Regular cardiac myocyte (primary cell): Measurements from ENCODE around the gene SRGN. TPM values are rescaled to one million over a fixed set of nuclear protein-coding genes. Genes with fewer than 3 reads are reported as not detected.

Experiments
- total RNA-seq: library from RNA; depleted of rRNA; stranded (reverse); fragments of >200 nt; gene quantifications from 2 replicates; pipeline ENCODE4 v1.2.3, GENCODE V29; 2014

SRGN gene, protein sequence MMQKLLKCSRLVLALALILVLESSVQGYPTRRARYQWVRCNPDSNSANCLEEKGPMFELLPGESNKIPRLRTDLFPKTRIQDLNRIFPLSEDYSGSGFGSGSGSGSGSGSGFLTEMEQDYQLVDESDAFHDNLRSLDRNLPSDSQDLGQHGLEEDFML
- 1,466 and 2,025 TPM in 2 replicates for total RNA-seq

DNA sequence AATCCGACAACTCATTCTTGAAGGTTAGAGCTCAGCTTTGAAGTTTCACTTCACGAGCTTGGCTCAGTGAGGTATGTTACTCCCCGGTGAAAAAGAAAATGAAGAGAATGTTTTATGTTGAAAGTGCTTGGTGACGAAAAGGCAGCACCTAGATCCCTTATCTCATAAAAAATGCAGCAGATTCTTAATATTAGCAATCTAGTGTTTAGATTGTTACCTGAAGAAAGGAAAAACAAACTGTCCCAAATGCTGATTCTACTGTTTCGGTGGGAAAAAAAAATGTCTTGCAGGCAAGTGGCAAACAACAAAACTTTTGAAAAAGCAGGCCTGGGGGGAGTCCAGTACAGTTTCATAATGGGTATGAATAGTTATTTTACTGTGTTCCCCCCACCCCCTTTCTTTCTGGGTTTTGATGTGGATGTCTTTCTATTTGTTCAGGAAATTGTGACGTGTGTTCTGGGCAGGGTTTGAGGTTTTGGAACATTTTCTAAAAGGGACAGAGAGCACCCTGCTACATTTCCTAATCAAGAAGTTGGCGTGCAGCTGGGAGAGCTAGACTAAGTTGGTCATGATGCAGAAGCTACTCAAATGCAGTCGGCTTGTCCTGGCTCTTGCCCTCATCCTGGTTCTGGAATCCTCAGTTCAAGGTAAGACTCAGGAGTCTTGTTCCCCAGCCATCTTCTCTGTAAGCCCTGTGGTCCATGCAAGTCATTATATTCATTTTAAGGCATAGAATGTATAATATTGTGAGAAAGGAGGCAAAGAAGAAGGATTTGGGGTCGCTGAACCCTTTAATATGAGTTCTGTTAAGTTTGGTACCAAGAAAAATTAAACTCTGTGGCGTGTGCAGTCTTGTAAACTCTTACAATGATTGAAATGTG, at the start of gene SRGN:
SRGN (plus strand) TSS at position 514 of the 881 bp plus-strand sequence; CDS start at position 569, 55 bp downstream.

GRCh38 chr10:69123747-69124562, 36.1 kb downstream of the SRGN start, which contains the start of gene VPS26A:
TSS of gene VPS26A (plus strand) at chr10:69124178. CDS start at chr10:69124278, 100 bp downstream.

Other genes starting within 250 kb of the SRGN start
- 81.3 and 91.3 TPM in 2 replicates for gene DDX50, start 186.8 kb upstream of the SRGN start, total RNA-seq
- gene DDX21, start 131.9 kb upstream of the SRGN start, total RNA-seq: 69.9 and 127 TPM in 2 replicates
- gene KIFBP, start 99.3 kb upstream of the SRGN start, total RNA-seq: 41.2 and 72.5 TPM in 2 replicates
- 33.0 and 43.1 TPM in 2 replicates for gene VPS26A, start 36.1 kb downstream of the SRGN start, total RNA-seq
- gene SUPV3L1, start 92.1 kb downstream of the SRGN start, total RNA-seq: 29.3 and 33.9 TPM in 2 replicates
- gene HKDC1, start 132.2 kb downstream of the SRGN start, total RNA-seq: 0.38 and 0.85 TPM in 2 replicates
- gene HK1, start 190.4 kb downstream of the SRGN start, total RNA-seq: 147 and 245 TPM in 2 replicates